Keratinocyte (primary cell): ENCODE results near the gene RHPN2.
"Not testable (repeated sequence)": the region's sequence is repeated elsewhere in the genome, so short reads cannot be mapped to it uniquely, and the experiment has no call there.

Experiments
- EZH2 ChIP-seq: IDR thresholded peaks from one replicate; pipeline ENCODE4 v1.6.1; 2012; ENCODE audit warnings: inconsistent platforms, mild to moderate bottlenecking, low read length, moderate library complexity
- TF ChIP-seq, protein P1 (sequence below), 3 experiments: IDR thresholded peaks in 1 of 3; conservative IDR thresholded peaks in 1 of 3; optimal IDR thresholded peaks in 1 of 3; 2 replicates in 2 of 3; 3 replicates in 1 of 3; pipeline versions ENCODE3 to v1.5.1; 2011; ENCODE audit warnings: low read length in 3 of 3, mild to moderate bottlenecking in 3 of 3, moderate library complexity in 2 of 3, control low read depth in 1 of 3, inconsistent platforms in 1 of 3; ENCODE audit not compliant: insufficient read depth in 2 of 3; ENCODE audit errors: extremely low read depth in 1 of 3

GRCh38 chr19:32988254-32988653 is 76.4 kb downstream of the RHPN2 start:
- TF ChIP-seq EZH2 = not testable (repeated sequence)
- TF ChIP-seq, protein P1, sequence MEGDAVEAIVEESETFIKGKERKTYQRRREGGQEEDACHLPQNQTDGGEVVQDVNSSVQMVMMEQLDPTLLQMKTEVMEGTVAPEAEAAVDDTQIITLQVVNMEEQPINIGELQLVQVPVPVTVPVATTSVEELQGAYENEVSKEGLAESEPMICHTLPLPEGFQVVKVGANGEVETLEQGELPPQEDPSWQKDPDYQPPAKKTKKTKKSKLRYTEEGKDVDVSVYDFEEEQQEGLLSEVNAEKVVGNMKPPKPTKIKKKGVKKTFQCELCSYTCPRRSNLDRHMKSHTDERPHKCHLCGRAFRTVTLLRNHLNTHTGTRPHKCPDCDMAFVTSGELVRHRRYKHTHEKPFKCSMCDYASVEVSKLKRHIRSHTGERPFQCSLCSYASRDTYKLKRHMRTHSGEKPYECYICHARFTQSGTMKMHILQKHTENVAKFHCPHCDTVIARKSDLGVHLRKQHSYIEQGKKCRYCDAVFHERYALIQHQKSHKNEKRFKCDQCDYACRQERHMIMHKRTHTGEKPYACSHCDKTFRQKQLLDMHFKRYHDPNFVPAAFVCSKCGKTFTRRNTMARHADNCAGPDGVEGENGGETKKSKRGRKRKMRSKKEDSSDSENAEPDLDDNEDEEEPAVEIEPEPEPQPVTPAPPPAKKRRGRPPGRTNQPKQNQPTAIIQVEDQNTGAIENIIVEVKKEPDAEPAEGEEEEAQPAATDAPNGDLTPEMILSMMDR (optimal IDR thresholded peaks at IDR 0.05 in 1 of 3, IDR thresholded peaks at IDR 0.05 in 1 of 3, conservative IDR thresholded peaks at IDR 0.05 in 1 of 3; ENCODE audit: extremely low read depth in 1 of 3, insufficient read depth in 2 of 3, low read length in 3 of 3) = not testable (repeated sequence)
